GM23338 (cell line): Measurements from ENCODE around the gene RAB3IL1. TPM values are rescaled to one million over a fixed set of nuclear protein-coding genes. Genes with fewer than 3 reads are reported as not detected.
A peak's percentile ranks its signal among the peaks of the same experiment; 100 is the strongest.

Experiments used
- ATAC-seq: fragments of 200-7000 bp; cut with Tn5 transposase; 3 replicates; pipeline ENCODE4 v1.9.1; 2020
- DNase-seq: peaks from one replicate; pipeline ENCODE4 v3.0.0-alpha.2; 2015; ENCODE audit warnings: low spot score
- H2AFZ ChIP-seq: fragments of 200-600 bp; sonication (generic); 2 replicates; pipeline ENCODE4 v1.8.0; 2016; ENCODE audit warnings: antibody characterized with exemption, mild to moderate bottlenecking, moderate library complexity
- H3F3A ChIP-seq: fragments of 200-600 bp; sonication (generic); replicated peaks from 2 replicates; pipeline ENCODE4 v1.8.0; 2017; ENCODE audit warnings: antibody characterized with exemption, mixed run types, low read depth
- H3K27ac ChIP-seq: fragments of 200-600 bp; sonication (generic); 2 replicates; pipeline ENCODE4 v1.6.1; 2016; ENCODE audit warnings: low read depth
- H3K27me3 ChIP-seq: fragments of 200-600 bp; sonication (generic); 2 replicates; pipeline ENCODE4 v1.8.0; 2016; ENCODE audit warnings: mild to moderate bottlenecking, mixed run types, moderate library complexity; ENCODE audit not compliant: insufficient read depth
- H3K36me3 ChIP-seq: fragments of 200-600 bp; sonication (generic); 2 replicates; pipeline ENCODE4 v1.8.0; 2016; ENCODE audit warnings: mild to moderate bottlenecking; ENCODE audit not compliant: insufficient read depth
- H3K4me1 ChIP-seq: fragments of 200-600 bp; sonication (generic); 2 replicates; pipeline ENCODE4 v1.8.0; 2016; ENCODE audit warnings: mild to moderate bottlenecking, moderate library complexity; ENCODE audit not compliant: insufficient read depth
- H3K4me2 ChIP-seq: fragments of 200-600 bp; sonication (generic); 2 replicates; pipeline ENCODE4 v1.7.1; 2017; ENCODE audit warnings: mixed run types
- H3K4me3 ChIP-seq: fragments of 200-600 bp; sonication (generic); 2 replicates; pipeline ENCODE4 v1.6.1; 2016; ENCODE audit warnings: mixed run types
- H3K79me2 ChIP-seq: fragments of 200-600 bp; sonication (generic); replicated peaks from 2 replicates; pipeline ENCODE4 v1.8.0; 2017; ENCODE audit warnings: mild to moderate bottlenecking; ENCODE audit not compliant: insufficient read depth
- H3K9me2 ChIP-seq: fragments of 200-600 bp; sonication (generic); 2 replicates; pipeline ENCODE4 v1.8.0; 2017; ENCODE audit not compliant: insufficient read depth
- H4K20me1 ChIP-seq: fragments of 200-600 bp; sonication (generic); replicated peaks from 2 replicates; pipeline ENCODE4 v1.8.0; 2017; ENCODE audit warnings: mild to moderate bottlenecking; ENCODE audit not compliant: insufficient read depth
- H3K27ac Mint-ChIP-seq: 2 replicates; pipeline ENCODE4 v1.8.0; 2020; ENCODE audit warnings: inconsistent platforms, mild to moderate bottlenecking, moderate library complexity, mixed read lengths
- H3K27me3 Mint-ChIP-seq: 3 replicates; pipeline ENCODE4 v1.8.0; 2022; ENCODE audit warnings: low read depth, mild to moderate bottlenecking, moderate library complexity, mixed read lengths, inconsistent platforms; ENCODE audit not compliant: insufficient read depth, poor library complexity
- H3K36me3 Mint-ChIP-seq: 3 replicates; pipeline ENCODE4 v1.8.0; 2021; ENCODE audit warnings: low read depth, mild to moderate bottlenecking, inconsistent platforms, moderate library complexity, mixed read lengths
- H3K4me1 Mint-ChIP-seq: 3 replicates; pipeline ENCODE4 v1.8.0; 2020; ENCODE audit warnings: mild to moderate bottlenecking, inconsistent platforms, mixed read lengths
- H3K4me3 Mint-ChIP-seq: 3 replicates; pipeline ENCODE4 v1.8.0; 2021; ENCODE audit warnings: moderate library complexity, mild to moderate bottlenecking, inconsistent platforms, mixed read lengths
- H3K9me3 Mint-ChIP-seq: 3 replicates; pipeline ENCODE4 v1.8.0; 2020; ENCODE audit warnings: moderate library complexity, mild to moderate bottlenecking, inconsistent platforms, mixed read lengths
- POLR2AphosphoS5 ChIP-seq: IDR thresholded peaks from 2 replicates; pipeline ENCODE4 v1.6.1; 2016; ENCODE audit warnings: antibody characterized with exemption, low read depth
- STAT1 ChIP-seq: IDR thresholded peaks from one replicate; pipeline ENCODE4 v1.6.1; 2016; ENCODE audit warnings: antibody characterized with exemption; ENCODE audit not compliant: unreplicated experiment
- ZNF114 ChIP-seq: fragments of 250-450 bp; sonication (Bioruptor Pico); IDR thresholded peaks from 2 replicates; pipeline ENCODE4 v1.5.0; 2020; ENCODE audit warnings: mild to moderate bottlenecking, moderate library complexity
- ZNF331 ChIP-seq: fragments of 250-450 bp; sonication (Bioruptor Pico); IDR thresholded peaks from 2 replicates; pipeline ENCODE4 v1.5.0; 2020; ENCODE audit warnings: low read depth, mild to moderate bottlenecking, moderate library complexity
- polyA plus RNA-seq: library from polyadenylated mRNA; unstranded; fragments of >200 nt; fragmentation: Nextera tagmentation; extraction: Ambion mirVana; gene quantifications from 2 replicates; pipeline ENCODE4 v1.2.1, GENCODE V29; 2016
- total RNA-seq: library from RNA; depleted of rRNA; stranded (reverse); fragments of >200 nt; shearing (Covaris generic); gene quantifications from 2 replicates; pipeline ENCODE4 v1.2.3, GENCODE V29; 2014
- TF ChIP-seq, protein P1 (sequence below), 2 experiments: fragments of 200-600 bp in 1 of 2; sonication (generic) in 1 of 2; conservative IDR thresholded peaks; 2 replicates each; pipeline versions ENCODE4 v1.5.1 to v1.6.1; 2016 to 2017; ENCODE audit warnings: antibody characterized with exemption in 2 of 2, low read depth in 2 of 2, mild to moderate bottlenecking in 2 of 2, moderate library complexity in 1 of 2
- TF ChIP-seq, protein P2 (sequence below): fragments of 250-450 bp; sonication (Bioruptor Pico); IDR thresholded peaks from 2 replicates; pipeline ENCODE4 v1.5.0; 2020; ENCODE audit warnings: mild to moderate bottlenecking, moderate library complexity

RAB3IL1 gene
- total and polyA plus RNA-seq, 2 experiments from 2014 or later, result 2.7 to 3.4 TPM

DNA sequence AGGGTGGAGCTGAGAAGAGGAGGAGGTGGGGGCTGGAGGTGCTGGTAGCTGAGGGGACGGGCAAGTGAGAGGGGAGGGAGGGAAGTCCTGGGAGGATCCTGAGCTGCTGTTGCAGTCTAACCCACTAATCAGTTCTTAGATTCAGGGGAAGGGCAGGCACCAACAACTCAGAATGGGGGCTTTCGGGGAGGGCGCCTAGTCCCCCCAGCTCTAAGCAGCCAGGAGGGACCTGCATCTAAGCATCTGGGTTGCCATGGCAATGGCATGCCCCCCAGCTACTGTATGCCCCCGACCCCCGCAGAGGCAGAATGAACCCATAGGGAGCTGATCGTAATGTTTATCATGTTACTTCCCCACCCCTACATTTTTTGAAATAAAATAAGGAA is 50.4 kb downstream of the RAB3IL1 start (continued):
- TF ChIP-seq STAT1, result no peak
- TF ChIP-seq, protein P1, sequence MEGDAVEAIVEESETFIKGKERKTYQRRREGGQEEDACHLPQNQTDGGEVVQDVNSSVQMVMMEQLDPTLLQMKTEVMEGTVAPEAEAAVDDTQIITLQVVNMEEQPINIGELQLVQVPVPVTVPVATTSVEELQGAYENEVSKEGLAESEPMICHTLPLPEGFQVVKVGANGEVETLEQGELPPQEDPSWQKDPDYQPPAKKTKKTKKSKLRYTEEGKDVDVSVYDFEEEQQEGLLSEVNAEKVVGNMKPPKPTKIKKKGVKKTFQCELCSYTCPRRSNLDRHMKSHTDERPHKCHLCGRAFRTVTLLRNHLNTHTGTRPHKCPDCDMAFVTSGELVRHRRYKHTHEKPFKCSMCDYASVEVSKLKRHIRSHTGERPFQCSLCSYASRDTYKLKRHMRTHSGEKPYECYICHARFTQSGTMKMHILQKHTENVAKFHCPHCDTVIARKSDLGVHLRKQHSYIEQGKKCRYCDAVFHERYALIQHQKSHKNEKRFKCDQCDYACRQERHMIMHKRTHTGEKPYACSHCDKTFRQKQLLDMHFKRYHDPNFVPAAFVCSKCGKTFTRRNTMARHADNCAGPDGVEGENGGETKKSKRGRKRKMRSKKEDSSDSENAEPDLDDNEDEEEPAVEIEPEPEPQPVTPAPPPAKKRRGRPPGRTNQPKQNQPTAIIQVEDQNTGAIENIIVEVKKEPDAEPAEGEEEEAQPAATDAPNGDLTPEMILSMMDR (conservative IDR thresholded peaks at IDR 0.05; ENCODE audit: low read depth in 2 of 2), result no peak
- no peak for TF ChIP-seq ZNF114 (CRISPR knock-in tag)

DNA sequence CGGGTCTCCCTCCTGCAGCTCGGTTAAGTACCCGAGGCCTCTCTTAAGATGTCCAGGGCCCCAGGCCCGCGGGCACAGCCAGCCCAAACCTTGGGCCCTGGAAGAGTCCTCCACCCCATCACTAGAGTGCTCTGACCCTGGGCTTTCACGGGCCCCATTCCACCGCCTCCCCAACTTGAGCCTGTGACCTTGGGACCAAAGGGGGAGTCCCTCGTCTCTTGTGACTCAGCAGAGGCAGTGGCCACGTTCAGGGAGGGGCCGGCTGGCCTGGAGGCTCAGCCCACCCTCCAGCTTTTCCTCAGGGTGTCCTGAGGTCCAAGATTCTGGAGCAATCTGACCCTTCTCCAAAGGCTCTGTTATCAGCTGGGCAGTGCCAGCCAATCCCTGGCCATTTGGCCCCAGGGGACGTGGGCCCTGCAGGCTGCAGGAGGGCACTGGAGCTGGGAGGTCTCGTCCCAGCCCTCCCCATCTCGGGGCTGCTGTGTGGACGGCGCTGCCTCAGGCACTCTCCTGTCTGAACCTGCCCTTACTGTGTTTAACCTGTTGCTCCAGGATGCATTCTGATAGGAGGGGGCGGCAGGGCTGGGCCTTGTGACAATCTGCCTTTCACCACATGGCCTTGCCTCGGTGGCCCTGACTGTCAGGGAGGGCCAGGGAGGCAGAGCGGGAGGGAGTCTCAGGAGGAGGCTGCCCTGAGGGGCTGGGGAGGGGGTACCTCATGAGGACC is 51.0 kb downstream of the RAB3IL1 start:
- peaks cover 21% of the 10 kb centered on the region for H3K4me1 Mint-ChIP-seq
- DNase-seq, result no peak
- H3K27ac ChIP-seq, result no peak overlapping the region
- no peak overlapping the region for H3K4me3 ChIP-seq
- peaks cover 17% of the 10 kb centered on the region; the same call in 1 of the 2 replicates for H3F3A ChIP-seq
- H3K9me3 Mint-ChIP-seq, result no peaks in the 10 kb centered on the region; the same call in 2 of the 3 replicates
- H3K36me3 Mint-ChIP-seq, result peaks cover 40% of the 10 kb centered on the region
- H3K27me3 Mint-ChIP-seq, result peaks cover 6% of the 10 kb centered on the region
- H3K4me3 Mint-ChIP-seq, result no peak overlapping the region
- no peaks in the 10 kb centered on the region for H3K9me2 ChIP-seq
- H3K27ac Mint-ChIP-seq, result no peak overlapping the region; the same call in 1 of the 2 replicates
- no peaks in the 10 kb centered on the region for H3K27me3 ChIP-seq
- TF ChIP-seq ZNF331, result no peak
- TF ChIP-seq, protein P2, sequence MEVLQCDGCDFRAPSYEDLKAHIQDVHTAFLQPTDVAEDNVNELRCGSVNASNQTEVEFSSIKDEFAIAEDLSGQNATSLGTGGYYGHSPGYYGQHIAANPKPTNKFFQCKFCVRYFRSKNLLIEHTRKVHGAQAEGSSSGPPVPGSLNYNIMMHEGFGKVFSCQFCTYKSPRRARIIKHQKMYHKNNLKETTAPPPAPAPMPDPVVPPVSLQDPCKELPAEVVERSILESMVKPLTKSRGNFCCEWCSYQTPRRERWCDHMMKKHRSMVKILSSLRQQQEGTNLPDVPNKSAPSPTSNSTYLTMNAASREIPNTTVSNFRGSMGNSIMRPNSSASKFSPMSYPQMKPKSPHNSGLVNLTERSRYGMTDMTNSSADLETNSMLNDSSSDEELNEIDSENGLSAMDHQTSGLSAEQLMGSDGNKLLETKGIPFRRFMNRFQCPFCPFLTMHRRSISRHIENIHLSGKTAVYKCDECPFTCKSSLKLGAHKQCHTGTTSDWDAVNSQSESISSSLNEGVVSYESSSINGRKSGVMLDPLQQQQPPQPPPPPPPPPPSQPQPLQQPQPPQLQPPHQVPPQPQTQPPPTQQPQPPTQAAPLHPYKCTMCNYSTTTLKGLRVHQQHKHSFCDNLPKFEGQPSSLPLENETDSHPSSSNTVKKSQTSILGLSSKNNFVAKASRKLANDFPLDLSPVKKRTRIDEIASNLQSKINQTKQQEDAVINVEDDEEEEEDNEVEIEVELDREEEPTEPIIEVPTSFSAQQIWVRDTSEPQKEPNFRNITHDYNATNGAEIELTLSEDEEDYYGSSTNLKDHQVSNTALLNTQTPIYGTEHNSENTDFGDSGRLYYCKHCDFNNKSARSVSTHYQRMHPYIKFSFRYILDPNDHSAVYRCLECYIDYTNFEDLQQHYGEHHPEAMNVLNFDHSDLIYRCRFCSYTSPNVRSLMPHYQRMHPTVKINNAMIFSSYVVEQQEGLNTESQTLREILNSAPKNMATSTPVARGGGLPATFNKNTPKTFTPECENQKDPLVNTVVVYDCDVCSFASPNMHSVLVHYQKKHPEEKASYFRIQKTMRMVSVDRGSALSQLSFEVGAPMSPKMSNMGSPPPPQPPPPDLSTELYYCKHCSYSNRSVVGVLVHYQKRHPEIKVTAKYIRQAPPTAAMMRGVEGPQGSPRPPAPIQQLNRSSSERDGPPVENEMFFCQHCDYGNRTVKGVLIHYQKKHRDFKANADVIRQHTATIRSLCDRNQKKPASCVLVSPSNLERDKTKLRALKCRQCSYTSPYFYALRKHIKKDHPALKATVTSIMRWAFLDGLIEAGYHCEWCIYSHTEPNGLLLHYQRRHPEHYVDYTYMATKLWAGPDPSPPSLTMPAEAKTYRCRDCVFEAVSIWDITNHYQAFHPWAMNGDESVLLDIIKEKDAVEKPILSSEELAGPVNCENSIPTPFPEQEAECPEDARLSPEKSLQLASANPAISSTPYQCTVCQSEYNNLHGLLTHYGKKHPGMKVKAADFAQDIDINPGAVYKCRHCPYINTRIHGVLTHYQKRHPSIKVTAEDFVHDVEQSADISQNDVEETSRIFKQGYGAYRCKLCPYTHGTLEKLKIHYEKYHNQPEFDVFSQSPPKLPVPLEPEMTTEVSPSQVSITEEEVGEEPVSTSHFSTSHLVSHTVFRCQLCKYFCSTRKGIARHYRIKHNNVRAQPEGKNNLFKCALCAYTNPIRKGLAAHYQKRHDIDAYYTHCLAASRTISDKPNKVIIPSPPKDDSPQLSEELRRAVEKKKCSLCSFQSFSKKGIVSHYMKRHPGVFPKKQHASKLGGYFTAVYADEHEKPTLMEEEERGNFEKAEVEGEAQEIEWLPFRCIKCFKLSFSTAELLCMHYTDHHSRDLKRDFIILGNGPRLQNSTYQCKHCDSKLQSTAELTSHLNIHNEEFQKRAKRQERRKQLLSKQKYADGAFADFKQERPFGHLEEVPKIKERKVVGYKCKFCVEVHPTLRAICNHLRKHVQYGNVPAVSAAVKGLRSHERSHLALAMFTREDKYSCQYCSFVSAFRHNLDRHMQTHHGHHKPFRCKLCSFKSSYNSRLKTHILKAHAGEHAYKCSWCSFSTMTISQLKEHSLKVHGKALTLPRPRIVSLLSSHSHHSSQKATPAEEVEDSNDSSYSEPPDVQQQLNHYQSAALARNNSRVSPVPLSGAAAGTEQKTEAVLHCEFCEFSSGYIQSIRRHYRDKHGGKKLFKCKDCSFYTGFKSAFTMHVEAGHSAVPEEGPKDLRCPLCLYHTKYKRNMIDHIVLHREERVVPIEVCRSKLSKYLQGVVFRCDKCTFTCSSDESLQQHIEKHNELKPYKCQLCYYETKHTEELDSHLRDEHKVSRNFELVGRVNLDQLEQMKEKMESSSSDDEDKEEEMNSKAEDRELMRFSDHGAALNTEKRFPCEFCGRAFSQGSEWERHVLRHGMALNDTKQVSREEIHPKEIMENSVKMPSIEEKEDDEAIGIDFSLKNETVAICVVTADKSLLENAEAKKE (CRISPR knock-in tag), result no peak
- TF ChIP-seq STAT1, result no peak
- peak; percentile 40 for TF ChIP-seq POLR2AphosphoS5
- H3K79me2 ChIP-seq, result no peaks in the 10 kb centered on the region
- no peak overlapping the region for H3K4me2 ChIP-seq
- peaks cover 8% of the 10 kb centered on the region for H3K4me1 ChIP-seq
- no peaks in the 10 kb centered on the region for H4K20me1 ChIP-seq
- H2AFZ ChIP-seq, result no peak overlapping the region
- H3K36me3 ChIP-seq, result peaks cover 9% of the 10 kb centered on the region
- ATAC-seq, result no peak
